ENCODE measurements around the gene SDHA. TPM values are rescaled to one million over a fixed set of nuclear protein-coding genes. Genes with fewer than 3 reads are reported as not detected.
"Not testable (repeated sequence)": the region's sequence is repeated elsewhere in the genome, so short reads cannot be mapped to it uniquely, and the experiment has no call there.

SDHA gene
- polyA plus RNA-seq, 2 donors: 43.7 to 63.1 TPM

GRCh38 chr5:290200-290599, 72.1 kb downstream of the SDHA start:
- WGBS, 2 donors: 92% methylated on average over 13 of the region's 13 CpGs
- not testable (repeated sequence) for H3K4me1 ChIP-seq (ENCODE audit: control insufficient read depth in 2 of 2, insufficient read depth in 2 of 2, low read length in 1 of 2); H3K9me3 ChIP-seq (ENCODE audit: control insufficient read depth in 2 of 2, insufficient read depth in 1 of 2, low read depth in 1 of 2, low read length in 1 of 2); H3K4me3 ChIP-seq (ENCODE audit: low read depth in 1 of 2, low read length in 2 of 2); H3K27ac ChIP-seq (ENCODE audit: low read depth in 2 of 2, low read length in 1 of 2); H3K27me3 ChIP-seq (ENCODE audit: control insufficient read depth in 1 of 2, insufficient read depth in 2 of 2, low read length in 2 of 2)
- H3K36me3 ChIP-seq (ENCODE audit: control insufficient read depth in 2 of 2, insufficient read depth in 2 of 2, low read length in 1 of 2): peaks cover 5 to 12% of the 10 kb centered on the region in 2 donors

GRCh38 chr5:291345-291744, 73.2 kb downstream of the SDHA start:
- H3K4me3 ChIP-seq (ENCODE audit: low read depth in 1 of 2, low read length in 2 of 2); H3K27me3 ChIP-seq (ENCODE audit: control insufficient read depth in 1 of 2, insufficient read depth in 2 of 2, low read length in 2 of 2); H3K4me1 ChIP-seq (ENCODE audit: control insufficient read depth in 2 of 2, insufficient read depth in 2 of 2, low read length in 1 of 2); H3K36me3 ChIP-seq (ENCODE audit: control insufficient read depth in 2 of 2, insufficient read depth in 2 of 2, low read length in 1 of 2); H3K9me3 ChIP-seq (ENCODE audit: control insufficient read depth in 2 of 2, insufficient read depth in 1 of 2, low read depth in 1 of 2, low read length in 1 of 2); H3K27ac ChIP-seq (ENCODE audit: low read depth in 2 of 2, low read length in 1 of 2): not testable (repeated sequence)
- WGBS, 2 donors: 97 to 98% methylated on average over 10 of the region's 10 CpGs

- WGBS, 2 donors: 96 to 98% methylated on average over 13 to 17 of the region's 17 CpGs
- not testable (repeated sequence) for H3K4me1 ChIP-seq (ENCODE audit: control insufficient read depth in 2 of 2, insufficient read depth in 2 of 2, low read length in 1 of 2); H3K27ac ChIP-seq (ENCODE audit: low read depth in 2 of 2, low read length in 1 of 2); H3K4me3 ChIP-seq (ENCODE audit: low read depth in 1 of 2, low read length in 2 of 2); H3K9me3 ChIP-seq (ENCODE audit: control insufficient read depth in 2 of 2, insufficient read depth in 1 of 2, low read depth in 1 of 2, low read length in 1 of 2); H3K36me3 ChIP-seq (ENCODE audit: control insufficient read depth in 2 of 2, insufficient read depth in 2 of 2, low read length in 1 of 2); H3K27me3 ChIP-seq (ENCODE audit: control insufficient read depth in 1 of 2, insufficient read depth in 2 of 2, low read length in 2 of 2)
Observed at GRCh38 chr5:294788-295187, 76.7 kb downstream of the SDHA start.

GRCh38 chr5:296207-296606, 78.1 kb downstream of the SDHA start:
- not testable (repeated sequence) for H3K9me3 ChIP-seq (ENCODE audit: control insufficient read depth in 2 of 2, insufficient read depth in 1 of 2, low read depth in 1 of 2, low read length in 1 of 2); H3K4me3 ChIP-seq (ENCODE audit: low read depth in 1 of 2, low read length in 2 of 2); H3K27ac ChIP-seq (ENCODE audit: low read depth in 2 of 2, low read length in 1 of 2); H3K27me3 ChIP-seq (ENCODE audit: control insufficient read depth in 1 of 2, insufficient read depth in 2 of 2, low read length in 2 of 2); H3K36me3 ChIP-seq (ENCODE audit: control insufficient read depth in 2 of 2, insufficient read depth in 2 of 2, low read length in 1 of 2); H3K4me1 ChIP-seq (ENCODE audit: control insufficient read depth in 2 of 2, insufficient read depth in 2 of 2, low read length in 1 of 2)
- WGBS, 2 donors: 69 to 83% methylated on average over 10 of the region's 10 CpGs

- 79 to 82% methylated on average over 15 to 16 of the region's 16 CpGs for WGBS, 2 donors
Observed at GRCh38 chr5:296954-297353, 78.8 kb downstream of the SDHA start.

GRCh38 chr5:297448-297847, 79.3 kb downstream of the SDHA start:
- not testable (repeated sequence) for H3K36me3 ChIP-seq (ENCODE audit: control insufficient read depth in 2 of 2, insufficient read depth in 2 of 2, low read length in 1 of 2); H3K27me3 ChIP-seq (ENCODE audit: control insufficient read depth in 1 of 2, insufficient read depth in 2 of 2, low read length in 2 of 2); H3K27ac ChIP-seq (ENCODE audit: low read depth in 2 of 2, low read length in 1 of 2); H3K4me1 ChIP-seq (ENCODE audit: control insufficient read depth in 2 of 2, insufficient read depth in 2 of 2, low read length in 1 of 2); H3K9me3 ChIP-seq (ENCODE audit: control insufficient read depth in 2 of 2, insufficient read depth in 1 of 2, low read depth in 1 of 2, low read length in 1 of 2); H3K4me3 ChIP-seq (ENCODE audit: low read depth in 1 of 2, low read length in 2 of 2)
- WGBS, 2 donors: 70 to 77% methylated on average over 6 of the region's 6 CpGs

More at GRCh38 chr5:296954-297353, 78.8 kb downstream of the SDHA start:
- not testable (repeated sequence) for H3K9me3 ChIP-seq (ENCODE audit: control insufficient read depth in 2 of 2, insufficient read depth in 1 of 2, low read depth in 1 of 2, low read length in 1 of 2); H3K4me1 ChIP-seq (ENCODE audit: control insufficient read depth in 2 of 2, insufficient read depth in 2 of 2, low read length in 1 of 2); H3K4me3 ChIP-seq (ENCODE audit: low read depth in 1 of 2, low read length in 2 of 2); H3K36me3 ChIP-seq (ENCODE audit: control insufficient read depth in 2 of 2, insufficient read depth in 2 of 2, low read length in 1 of 2); H3K27me3 ChIP-seq (ENCODE audit: control insufficient read depth in 1 of 2, insufficient read depth in 2 of 2, low read length in 2 of 2); H3K27ac ChIP-seq (ENCODE audit: low read depth in 2 of 2, low read length in 1 of 2)

- H3K4me3 ChIP-seq (ENCODE audit: low read depth in 1 of 2, low read length in 2 of 2); H3K4me1 ChIP-seq (ENCODE audit: control insufficient read depth in 2 of 2, insufficient read depth in 2 of 2, low read length in 1 of 2); H3K27me3 ChIP-seq (ENCODE audit: control insufficient read depth in 1 of 2, insufficient read depth in 2 of 2, low read length in 2 of 2); H3K36me3 ChIP-seq (ENCODE audit: control insufficient read depth in 2 of 2, insufficient read depth in 2 of 2, low read length in 1 of 2); H3K9me3 ChIP-seq (ENCODE audit: control insufficient read depth in 2 of 2, insufficient read depth in 1 of 2, low read depth in 1 of 2, low read length in 1 of 2); H3K27ac ChIP-seq (ENCODE audit: low read depth in 2 of 2, low read length in 1 of 2): not testable (repeated sequence)
- 77 to 88% methylated on average over 11 to 14 of the region's 14 CpGs for WGBS, 2 donors
Observed at GRCh38 chr5:297991-298736, 80.0 kb downstream of the SDHA start.

- Histone ChIP-seq H3K27ac (ENCODE audit: low read depth in 2 of 2, low read length in 1 of 2) (no peak overlapping the region), H3K27me3 (ENCODE audit: control insufficient read depth in 1 of 2, insufficient read depth in 2 of 2, low read length in 2 of 2) (no peaks in the 10 kb centered on the region), H3K9me3 (ENCODE audit: control insufficient read depth in 2 of 2, insufficient read depth in 1 of 2, low read depth in 1 of 2, low read length in 1 of 2) (no peaks in the 10 kb centered on the region), H3K4me3 (ENCODE audit: low read depth in 1 of 2, low read length in 2 of 2) (no peak overlapping the region), H3K4me1 (ENCODE audit: control insufficient read depth in 2 of 2, insufficient read depth in 2 of 2, low read length in 1 of 2) (peaks cover 0 to 6% of the 10 kb centered on the region in 2 donors), H3K36me3 (ENCODE audit: control insufficient read depth in 2 of 2, insufficient read depth in 2 of 2, low read length in 1 of 2) (no peaks in the 10 kb centered on the region)
- WGBS, 2 donors: 95% methylated on average over 2 of the region's 2 CpGs; no CpG with 5 or more reads in 1 of the 2 donors
Observed at GRCh38 chr5:298737-299125, 80.6 kb downstream of the SDHA start.

GRCh38 chr5:299921-300320, 81.8 kb downstream of the SDHA start:
- H3K9me3 ChIP-seq (ENCODE audit: control insufficient read depth in 2 of 2, insufficient read depth in 1 of 2, low read depth in 1 of 2, low read length in 1 of 2); H3K27ac ChIP-seq (ENCODE audit: low read depth in 2 of 2, low read length in 1 of 2): not testable (repeated sequence)
- WGBS, 2 donors: 71 to 72% methylated on average over 3 to 5 of the region's 5 CpGs

GRCh38 chr5:300691-301435, 82.7 kb downstream of the SDHA start:
- H3K4me3 ChIP-seq (ENCODE audit: low read depth in 1 of 2, low read length in 2 of 2); H3K4me1 ChIP-seq (ENCODE audit: control insufficient read depth in 2 of 2, insufficient read depth in 2 of 2, low read length in 1 of 2); H3K27ac ChIP-seq (ENCODE audit: low read depth in 2 of 2, low read length in 1 of 2); H3K27me3 ChIP-seq (ENCODE audit: control insufficient read depth in 1 of 2, insufficient read depth in 2 of 2, low read length in 2 of 2); H3K9me3 ChIP-seq (ENCODE audit: control insufficient read depth in 2 of 2, insufficient read depth in 1 of 2, low read depth in 1 of 2, low read length in 1 of 2); H3K36me3 ChIP-seq (ENCODE audit: control insufficient read depth in 2 of 2, insufficient read depth in 2 of 2, low read length in 1 of 2): not testable (repeated sequence)
- WGBS, 2 donors: 88 to 92% methylated on average over 20 to 21 of the region's 21 CpGs

More at GRCh38 chr5:299921-300320, 81.8 kb downstream of the SDHA start:
- not testable (repeated sequence) for H3K27me3 ChIP-seq (ENCODE audit: control insufficient read depth in 1 of 2, insufficient read depth in 2 of 2, low read length in 2 of 2); H3K4me3 ChIP-seq (ENCODE audit: low read depth in 1 of 2, low read length in 2 of 2); H3K4me1 ChIP-seq (ENCODE audit: control insufficient read depth in 2 of 2, insufficient read depth in 2 of 2, low read length in 1 of 2); H3K36me3 ChIP-seq (ENCODE audit: control insufficient read depth in 2 of 2, insufficient read depth in 2 of 2, low read length in 1 of 2)

All from esophagus (tissue), 2 donors.